GM18498 (cell line): ENCODE results near the gene TOMM7.

Experiments used
- ATAC-seq: cut with Tn5 transposase; IDR thresholded peaks from one replicate; pipeline ENCODE4 v1.9.1; 2021; ENCODE audit warnings: mild to moderate bottlenecking, moderate library complexity; ENCODE audit not compliant: unreplicated experiment

TOMM7 gene

DNA sequence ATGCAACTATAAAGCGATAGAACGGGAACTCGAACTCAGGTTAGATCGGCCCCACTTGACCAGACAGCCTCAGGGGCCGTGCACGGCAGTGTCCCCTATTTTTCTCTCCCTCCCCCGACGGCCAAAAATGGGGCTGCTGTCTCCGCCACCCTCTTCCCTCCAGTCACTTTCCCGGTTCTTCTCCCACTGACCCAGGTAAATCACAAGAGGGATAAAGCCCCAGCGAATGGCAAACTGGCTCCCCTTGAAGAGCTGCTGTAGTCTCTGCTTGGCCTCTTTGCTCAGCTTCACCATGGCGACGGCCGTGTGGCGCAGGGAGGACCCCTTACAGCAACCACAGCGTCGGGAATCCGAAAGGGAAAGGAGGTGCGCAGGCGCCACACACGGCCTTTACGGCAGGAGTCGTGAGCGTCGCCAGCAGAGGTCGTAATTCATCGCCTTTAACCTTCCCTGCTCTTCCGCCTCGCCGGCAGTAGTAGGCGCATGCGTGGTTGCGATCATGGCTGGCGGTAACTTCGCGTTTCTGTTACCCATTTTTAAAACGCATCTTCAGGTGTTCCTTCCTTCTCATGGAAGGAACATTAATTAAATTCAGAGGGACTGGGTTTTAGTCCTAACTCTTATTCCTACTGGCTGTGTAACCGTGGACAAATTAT, at the start of gene TOMM7:
Gene TOMM7 (minus strand): TSS at position 364 of the 656 bp plus-strand sequence. CDS start 70 bp downstream, at position 294.
- peak; percentile 90 for ATAC-seq

DNA sequence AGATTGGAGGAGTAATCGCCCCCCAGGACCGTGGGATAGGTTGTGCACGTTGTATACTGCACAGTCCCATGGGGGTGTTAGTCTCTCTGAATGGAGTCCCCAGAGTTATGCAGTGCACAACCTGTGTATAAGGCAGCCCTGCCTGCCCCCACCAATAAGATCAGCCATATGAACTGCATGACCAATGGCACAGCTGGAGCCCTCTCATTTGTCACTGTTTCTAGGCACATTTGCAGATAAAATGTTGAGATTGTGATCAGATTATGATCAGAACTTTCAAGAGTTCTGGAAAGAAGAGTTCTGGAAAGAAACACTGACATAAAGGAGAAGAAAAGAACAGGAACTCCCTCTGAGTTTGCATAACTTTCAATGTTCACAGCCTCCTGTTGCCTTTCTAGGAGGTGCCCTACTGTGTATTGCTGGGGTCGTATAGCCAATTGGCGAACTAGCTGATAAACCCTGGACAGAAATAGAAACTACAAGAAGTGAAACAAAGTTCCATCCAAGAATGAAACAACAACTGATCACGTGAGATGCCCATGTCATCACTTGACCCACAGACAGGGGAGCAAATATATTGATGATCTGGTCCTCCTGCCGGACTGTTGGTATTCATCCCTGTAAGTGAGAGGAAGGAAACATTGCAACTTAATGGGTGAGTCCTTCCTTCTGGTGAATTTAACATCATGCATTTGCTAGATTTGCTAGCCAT, 49.6 kb upstream of the TOMM7 start:
- ATAC-seq: peak; percentile 98

DNA sequence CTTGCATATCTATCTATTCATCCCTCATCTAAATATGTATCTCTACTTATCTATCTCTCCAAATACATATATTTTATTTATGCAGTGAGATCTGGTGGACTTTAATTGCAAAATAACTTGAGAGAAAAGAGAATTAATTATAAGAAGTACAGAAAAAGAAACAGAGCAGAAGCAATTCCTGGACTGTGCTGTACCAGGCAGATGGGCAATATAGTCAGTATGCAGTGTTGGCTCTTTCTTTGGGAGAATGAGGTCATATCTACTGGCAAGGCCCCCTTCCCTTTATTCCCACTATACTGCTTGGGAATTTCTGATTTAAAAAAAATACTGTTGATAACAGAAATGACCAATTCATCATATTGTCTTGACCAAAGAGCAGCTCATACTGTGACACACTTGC, 49.0 kb upstream of the TOMM7 start:
- ATAC-seq: peak; percentile 1

DNA sequence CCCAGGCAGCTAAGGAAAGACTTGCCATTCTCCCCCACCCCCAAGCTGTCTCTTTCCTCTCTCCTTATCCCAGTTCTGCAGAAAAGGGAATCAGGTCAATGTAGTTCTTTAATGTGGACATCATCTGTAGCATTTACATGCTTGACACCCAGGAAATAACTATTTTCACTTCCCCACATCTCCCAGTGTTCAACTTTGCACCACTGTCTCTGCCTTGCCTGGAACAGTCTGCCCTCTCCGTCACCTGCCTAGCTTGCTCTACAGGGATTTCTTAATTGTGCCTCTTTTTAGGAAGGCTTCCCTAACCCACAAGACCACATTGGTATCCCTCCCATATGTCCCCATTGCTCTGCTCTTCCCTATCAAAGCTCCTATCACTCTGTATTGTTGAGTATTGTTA, 45.9 kb upstream of the TOMM7 start:
- no peak for ATAC-seq

DNA sequence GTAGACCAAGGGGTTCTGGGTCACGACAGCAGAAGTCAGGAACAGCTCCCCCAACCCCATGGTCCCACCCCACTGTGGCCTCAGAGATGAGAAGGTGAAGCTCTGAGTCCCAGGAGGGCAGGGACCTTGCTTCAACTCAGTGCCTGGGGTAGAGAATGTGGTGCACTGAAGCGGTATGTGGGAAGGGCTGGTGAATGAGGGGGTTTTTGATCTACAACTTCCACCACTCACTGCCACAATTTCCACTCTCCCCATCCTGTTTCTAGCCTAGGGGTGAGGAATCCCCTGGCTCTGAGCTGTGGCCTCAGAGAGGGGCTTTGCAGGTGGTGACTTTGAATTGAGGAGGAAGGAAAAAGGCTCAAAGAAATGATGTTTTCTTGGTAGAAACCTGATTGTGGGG, 44.9 kb upstream of the TOMM7 start:
- no peak for ATAC-seq

DNA sequence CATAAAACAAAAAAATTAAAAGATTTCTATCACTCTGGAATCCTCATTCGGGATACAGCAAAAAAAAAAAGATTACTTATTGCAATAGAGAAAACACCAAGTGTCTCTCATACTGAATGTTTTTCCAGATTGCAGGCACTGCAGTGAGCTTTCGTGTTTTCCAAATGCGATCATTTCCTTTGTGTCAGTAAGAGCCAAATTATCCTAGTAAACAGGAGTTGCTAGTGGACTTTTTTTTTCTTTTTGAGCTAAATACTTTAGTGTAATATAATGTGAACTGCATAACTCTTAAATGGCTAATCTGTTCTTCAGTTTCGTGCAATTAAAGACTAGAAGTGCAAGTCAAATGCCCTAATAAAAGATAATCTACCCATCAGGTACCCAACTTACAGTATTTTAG, 44.4 kb upstream of the TOMM7 start:
- ATAC-seq: no peak

DNA sequence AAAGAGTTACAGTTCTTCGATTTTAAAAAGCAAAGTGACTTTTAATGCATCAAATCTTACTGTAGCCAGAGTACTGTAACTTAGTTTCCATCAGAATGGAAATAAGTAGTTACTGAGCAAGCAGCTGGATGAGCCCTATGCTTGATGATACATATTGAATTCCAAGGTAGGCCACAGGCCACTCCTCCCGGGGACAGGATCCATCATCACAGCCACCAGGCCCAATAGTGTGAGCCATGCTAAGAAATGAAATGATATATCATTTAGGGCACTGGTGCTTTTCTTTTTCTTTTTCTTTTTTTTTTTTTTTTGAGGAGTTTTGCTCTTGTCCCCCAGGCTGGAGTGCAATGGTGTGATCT, 42.9 kb upstream of the TOMM7 start:
- ATAC-seq: no peak

DNA sequence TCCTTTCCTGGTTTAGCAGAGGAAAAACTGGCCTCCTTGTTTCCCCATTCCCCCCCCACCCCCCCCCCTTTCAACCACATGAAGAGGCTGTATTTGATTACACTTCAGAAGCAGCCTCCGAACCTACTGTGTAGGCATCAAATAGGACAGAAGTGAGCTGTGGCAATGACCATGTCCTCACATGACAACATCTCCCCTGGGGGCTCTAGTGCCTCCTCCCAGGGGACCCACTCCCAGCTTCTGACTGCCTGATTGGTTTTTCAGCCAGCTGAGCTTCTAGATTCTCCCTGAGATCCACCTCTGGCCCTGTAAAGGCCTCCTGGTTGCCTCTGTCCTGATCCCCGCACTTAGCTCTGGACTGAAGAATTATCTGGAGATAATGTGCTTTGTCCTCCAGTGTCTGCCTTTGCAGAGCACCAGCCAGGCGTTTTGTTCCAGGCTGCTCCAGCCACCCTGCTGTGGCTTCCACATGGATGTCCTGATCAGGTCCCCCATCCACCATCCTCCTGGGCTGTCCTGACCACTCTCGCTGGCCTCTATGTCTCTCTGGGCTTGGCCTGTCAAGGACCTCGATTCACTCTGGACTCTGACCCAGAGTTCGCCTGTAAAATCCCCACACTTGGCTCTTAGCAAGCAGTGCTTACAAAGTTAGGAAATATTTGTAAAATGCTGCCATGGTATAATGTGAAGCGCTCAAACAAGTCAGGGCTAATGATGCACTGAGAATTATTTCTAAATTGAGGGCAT, 42.4 kb upstream of the TOMM7 start:
- ATAC-seq: no peak

DNA sequence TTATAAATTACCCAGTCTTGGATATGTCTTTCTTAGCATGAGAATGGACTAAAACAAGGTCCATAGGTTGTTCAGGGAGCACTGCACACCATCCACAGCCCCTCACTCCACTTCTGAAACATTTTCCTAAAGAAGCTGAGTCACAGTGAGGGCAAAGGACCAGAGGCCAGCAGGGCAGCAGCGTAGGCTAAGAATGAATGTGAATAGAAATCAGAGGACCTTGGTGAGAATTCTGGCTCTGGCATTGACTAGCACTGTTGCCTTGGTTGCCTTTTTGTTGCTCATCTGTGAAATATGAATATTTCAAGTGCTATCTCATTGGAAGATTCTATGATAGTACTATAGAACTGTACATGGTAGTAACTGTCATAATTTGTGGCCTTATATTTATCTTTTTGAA, 41.7 kb upstream of the TOMM7 start:
- no peak for ATAC-seq

DNA sequence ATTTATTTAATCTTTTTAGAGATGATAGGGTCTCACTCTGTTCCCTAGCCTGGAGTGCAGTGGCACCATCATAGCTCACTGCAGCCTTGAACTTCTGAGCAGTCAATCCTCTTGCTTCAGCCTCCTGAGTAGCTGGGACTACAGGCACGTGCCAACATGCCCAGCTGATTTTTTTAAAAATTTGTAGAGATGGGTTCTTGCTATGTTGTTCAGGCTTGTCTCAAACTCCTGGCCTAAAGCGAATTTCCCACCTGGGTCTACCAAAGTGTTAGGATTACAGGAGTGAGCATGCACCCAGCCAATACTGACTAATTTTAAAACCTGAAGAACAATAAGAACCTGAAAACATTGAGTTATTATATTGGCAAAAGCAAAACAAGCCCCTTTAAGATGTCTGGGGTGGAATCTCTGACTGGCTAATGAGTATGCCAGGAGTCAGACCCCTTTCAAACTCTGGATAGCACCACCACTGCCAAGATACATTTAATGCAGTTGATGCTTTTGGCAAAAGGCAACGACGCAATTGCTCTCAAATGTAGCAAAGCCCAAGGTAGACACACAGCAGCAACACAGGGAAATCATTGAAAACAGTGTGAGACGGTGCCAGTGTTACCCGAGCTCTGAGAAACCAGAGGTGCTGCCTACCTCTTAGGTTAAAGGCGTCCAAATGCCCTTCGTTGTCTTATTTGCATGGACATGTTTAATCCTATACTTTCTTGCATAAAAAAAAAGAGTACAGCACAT, 40.7 kb upstream of the TOMM7 start:
- no peak for ATAC-seq

DNA sequence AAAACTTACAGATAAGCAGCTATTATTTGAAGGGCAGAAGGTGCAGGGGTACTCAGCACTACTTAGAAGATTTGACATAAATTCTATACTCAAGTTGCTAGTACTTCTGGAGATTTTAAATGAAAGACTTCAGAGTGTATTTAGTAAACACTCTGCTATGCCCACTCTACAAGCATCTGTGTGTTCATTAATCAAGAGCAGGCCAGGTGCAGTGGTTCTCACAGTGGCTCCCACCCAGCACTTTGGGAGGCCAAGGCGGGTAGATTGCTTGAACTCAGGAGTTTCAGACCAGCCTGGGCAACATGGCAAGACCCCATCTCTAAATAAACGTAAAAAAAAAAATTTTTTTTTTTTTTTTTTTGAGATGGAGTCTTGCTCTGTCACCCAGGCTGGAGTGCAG, 38.9 kb upstream of the TOMM7 start:
- no peak for ATAC-seq

DNA sequence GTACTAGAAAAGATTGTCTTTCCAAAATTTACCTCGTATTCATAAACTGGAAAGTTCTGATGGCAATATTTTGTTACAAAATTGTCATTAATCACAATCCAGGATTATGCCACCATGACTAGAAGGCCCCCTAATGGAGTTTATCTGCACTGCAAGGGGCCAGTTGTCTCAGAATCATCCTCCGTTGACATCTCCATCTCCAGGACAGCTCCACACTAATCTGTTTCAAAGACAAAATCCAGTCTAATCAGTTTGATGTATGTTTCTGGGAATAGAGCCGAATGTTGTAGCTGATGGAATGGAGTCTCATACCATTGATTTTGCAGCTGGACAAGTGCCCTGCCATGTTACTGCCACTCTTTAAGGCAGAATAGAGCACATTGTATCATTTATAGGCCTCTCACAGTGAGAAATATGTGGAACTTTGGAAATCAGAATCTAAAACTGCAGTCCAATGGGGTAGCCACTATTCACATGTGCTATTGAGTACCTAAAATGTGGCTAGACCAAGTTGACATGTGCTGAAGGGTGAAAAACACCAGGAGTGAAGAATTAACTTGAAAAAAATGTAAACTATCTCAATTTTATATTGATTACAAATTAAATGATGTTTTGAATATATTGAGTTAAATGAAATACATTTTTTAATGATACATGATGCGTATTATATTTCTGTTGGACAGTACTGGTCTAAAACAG, 38.3 kb upstream of the TOMM7 start:
- ATAC-seq: no peak

DNA sequence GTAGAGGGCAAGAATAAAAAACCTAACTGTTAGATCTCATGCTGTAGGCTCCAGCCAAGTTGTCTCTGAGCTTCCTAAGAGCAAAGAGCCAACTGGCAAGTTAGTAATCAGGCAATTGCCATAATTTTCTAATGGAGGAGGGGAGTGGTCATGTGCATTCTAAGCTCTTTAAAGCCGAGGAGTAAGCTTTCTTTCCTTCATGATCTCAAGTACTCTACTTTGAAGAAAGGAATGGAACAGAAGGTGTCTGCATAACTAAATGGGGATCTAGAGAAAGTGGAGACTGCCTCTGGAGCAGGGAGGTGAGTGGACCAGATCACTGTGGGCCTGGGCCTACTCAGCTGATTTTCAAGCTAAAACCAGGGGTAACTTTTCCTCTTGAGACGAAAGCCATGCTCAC, 37.7 kb upstream of the TOMM7 start:
- ATAC-seq: no peak

DNA sequence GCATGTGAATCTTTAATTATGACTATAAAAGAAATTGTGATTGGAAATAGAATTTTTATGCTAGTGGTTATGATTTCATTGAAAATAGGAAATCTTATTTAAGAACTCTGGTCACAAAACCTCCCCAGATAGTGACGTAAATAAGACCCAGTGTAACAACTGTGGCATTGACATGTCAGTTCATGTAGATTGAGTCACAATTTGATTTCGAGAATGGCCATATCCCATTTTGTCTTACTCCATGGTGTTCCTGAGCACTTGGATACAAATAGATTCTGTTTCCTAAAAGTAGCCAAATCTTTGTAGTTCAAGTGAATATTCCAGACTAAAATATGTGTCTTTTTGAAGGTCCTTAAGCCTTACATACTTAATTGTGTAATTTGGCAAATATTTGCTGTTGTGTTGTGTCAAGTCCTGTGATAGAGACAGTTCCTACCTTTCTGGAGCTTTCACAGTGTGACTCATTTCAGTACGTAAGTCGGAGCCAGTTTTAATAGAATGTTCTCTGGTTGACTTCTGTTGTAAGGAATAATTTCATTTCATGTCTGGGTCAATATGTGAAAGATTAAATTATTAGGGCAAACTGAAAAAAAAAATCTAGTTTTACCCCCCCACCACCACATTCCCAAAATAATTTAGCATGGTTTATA, 37.1 kb upstream of the TOMM7 start:
- no peak for ATAC-seq

DNA sequence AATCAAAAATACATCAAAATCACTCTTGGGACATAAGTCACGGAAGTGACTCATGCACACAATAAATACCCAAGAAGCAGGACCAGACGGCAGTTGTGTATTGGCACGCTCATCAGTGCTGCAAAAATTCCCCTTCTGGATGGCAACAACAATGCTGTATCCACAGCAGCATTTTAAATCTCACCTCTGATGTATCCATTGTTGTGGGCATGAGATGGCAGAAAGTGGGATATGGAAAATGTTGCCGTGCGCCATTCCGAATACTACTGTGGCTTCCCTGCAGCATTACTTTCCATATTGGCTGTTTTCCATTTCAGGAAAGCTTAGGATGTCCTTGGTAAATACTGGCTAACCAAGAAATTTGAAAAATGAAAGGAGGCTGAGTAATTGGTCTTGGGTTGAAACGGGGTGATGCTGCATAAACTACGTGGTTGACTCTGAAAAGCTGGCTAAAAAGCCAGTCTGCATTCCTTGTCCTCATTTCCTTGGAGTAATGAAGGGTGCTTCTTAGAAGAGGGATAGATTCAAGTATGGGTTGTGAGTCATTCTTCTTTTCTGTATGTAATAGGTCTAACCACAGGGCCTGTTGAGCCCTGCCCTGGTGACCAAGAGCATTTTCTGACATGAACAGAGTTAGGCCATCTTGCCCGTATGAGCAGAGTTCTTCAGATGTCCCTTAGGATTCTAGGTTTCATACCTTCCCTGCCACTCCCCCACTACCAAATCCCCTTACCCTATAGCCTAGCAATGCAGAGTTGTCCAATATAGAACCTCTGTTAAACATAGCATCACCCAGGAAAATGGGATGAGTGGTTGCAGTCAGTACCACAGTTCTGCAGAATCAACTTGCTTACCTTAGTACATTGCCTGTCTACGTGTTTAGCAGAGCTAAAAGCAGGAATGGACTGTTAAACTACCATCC, 36.3 kb upstream of the TOMM7 start:
- no peak for ATAC-seq

DNA sequence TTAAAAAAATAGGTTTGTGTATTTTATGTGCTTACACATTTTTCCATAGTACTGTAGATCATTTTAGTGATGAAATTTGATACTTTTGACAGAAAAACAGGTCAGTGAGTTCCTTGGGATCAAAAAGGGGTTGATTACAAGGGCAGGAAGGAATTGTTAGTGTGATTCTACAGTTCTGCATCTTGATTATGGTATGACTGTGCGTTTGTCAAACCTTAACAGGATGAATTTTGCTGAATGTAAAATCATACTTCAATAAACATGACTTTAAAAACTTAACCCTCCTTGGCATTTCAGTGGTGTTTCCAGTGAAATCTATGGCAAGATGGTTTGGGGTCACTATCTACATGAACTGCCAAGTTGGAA, 35.6 kb upstream of the TOMM7 start:
- ATAC-seq: no peak

DNA sequence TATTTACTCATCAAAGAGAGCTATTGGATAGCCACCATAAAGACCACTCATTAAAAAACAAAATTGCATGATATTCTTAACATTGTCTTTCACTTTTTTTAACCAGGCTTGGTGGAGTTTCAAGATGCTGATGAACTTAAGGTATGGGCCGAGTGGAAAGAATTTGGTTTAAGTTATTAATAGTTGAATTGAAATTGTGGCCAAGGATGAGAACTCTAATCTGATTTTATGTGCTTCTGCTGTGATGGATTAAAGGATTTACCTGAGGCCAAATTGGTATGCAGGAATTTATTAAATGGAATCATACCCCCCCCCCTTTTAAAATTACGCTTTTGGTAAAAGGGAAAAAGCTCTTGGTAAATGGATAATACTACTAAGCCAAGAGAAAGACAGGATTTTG, 33.8 kb upstream of the TOMM7 start:
- no peak for ATAC-seq

DNA sequence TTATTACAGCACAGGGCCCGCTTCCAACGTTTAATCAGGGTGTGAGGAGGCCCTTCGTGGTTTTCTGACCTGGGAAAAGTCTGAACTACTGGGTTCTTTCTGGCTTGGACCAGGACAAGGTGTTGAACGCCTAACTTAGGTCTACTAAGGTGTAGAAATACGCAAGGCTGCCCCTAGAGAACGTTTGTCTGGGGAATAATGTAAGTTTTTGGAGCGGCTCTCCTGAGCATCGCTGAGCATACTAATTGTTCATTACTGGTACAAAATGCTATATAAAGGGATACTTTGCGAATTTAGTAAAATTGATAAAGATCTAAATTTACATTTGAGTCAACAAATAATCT, 32.4 kb upstream of the TOMM7 start:
- ATAC-seq: no peak
